GM21515 (cell line): Measurements from ENCODE around the gene RYR1.
"Not testable (repeated sequence)": the region's sequence is repeated elsewhere in the genome, so short reads cannot be mapped to it uniquely, and the experiment has no call there.

Experiments used
- ATAC-seq: cut with Tn5 transposase; IDR thresholded peaks from one replicate; pipeline ENCODE4 v1.9.1; 2021; ENCODE audit not compliant: unreplicated experiment

Gene RYR1

GRCh38 chr19:38455031-38455430 lies 21.5 kb downstream of the RYR1 start:
- ATAC-seq: no peak

DNA sequence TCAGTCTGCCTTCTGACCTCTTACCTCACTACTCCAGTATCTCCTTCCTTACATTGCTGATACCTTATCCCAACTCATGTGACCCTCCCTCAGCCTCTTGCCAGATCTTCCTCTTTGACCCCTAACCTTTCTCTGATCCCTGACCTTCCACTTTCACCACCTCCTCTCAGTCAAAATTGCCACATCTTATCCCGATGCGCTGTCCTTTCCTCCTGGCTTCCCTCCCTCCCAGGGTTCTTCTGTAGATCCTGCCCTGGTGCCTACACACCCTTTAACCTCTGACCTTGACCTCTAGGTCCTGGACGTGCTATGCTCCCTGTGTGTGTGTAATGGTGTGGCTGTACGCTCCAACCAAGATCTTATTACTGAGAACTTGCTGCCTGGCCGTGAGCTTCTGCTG lies 23.7 kb downstream of the RYR1 start:
- ATAC-seq: no peak

DNA sequence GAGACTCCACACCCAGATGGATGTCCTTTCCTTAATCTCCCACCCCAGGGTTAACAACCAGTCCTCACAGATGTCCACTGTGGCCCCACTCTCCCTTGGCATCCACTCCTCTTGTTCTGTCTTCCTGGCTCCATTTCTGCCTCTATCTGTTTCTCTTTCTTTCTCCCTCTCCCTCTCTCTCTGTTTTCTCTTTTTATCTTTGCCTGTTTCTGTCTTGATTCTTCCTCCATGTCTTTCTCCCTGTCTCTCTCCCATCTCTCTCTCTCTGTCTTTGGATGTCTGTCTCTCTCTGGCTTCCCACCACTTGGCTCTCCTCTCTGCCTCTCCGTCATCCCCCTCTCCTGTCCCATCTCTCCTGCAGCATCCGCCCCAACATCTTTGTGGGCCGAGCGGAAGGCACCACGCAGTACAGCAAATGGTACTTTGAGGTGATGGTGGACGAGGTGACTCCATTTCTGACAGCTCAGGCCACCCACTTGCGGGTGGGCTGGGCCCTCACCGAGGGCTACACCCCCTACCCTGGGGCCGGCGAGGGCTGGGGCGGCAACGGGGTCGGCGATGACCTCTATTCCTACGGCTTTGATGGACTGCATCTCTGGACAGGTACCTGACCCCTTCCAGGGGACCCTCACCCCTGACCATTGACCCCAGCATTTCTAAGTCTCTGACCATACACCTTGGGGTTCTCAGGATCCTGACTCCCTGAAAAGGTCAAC lies 24.4 kb downstream of the RYR1 start:
- no peak for ATAC-seq

DNA sequence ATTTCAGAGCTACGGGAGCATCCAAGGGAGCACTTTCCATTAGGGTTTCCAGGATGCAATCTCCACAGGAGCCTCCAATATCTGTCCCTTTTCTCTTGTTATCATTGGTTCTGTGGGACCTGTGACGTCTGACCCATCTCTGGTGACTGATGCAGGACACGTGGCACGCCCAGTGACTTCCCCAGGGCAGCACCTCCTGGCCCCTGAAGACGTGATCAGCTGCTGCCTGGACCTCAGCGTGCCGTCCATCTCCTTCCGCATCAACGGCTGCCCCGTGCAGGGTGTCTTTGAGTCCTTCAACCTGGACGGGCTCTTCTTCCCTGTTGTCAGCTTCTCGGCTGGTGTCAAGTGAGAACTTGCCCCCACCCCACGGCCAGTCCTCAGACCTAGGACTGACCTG lies 25.5 kb downstream of the RYR1 start:
- ATAC-seq: no peak

DNA sequence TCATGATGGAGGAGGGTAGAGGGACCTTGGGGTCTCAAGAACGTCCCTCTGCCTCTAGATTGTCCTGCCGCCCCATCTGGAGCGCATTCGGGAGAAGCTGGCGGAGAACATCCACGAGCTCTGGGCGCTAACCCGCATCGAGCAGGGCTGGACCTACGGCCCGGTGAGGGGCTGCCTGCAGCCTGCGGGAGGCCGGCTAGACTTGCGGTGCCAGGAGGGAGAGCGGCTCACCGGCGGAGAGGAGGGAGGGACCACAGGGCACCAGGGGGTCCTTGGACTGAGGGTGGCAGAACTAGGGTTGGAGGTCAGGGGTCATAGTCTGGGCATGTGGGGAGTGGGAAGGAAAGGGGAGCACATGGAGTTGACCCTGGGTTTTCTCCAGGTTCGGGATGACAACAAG lies 29.9 kb downstream of the RYR1 start:
- ATAC-seq: no peak

GRCh38 chr19:38464421-38465082 lies 31.1 kb downstream of the RYR1 start:
- no peak for ATAC-seq

DNA sequence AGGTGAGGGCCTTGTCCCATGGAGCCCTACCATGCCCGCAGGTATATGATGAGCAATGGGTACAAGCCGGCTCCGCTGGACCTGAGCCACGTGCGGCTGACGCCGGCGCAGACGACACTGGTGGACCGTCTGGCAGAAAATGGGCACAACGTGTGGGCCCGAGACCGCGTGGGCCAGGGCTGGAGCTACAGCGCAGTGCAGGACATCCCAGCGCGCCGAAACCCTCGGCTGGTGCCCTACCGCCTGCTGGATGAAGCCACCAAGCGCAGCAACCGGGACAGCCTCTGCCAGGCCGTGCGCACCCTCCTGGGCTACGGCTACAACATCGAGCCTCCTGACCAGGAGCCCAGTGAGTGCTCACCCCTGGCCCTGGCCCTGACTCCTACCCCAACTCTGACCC lies 32.6 kb downstream of the RYR1 start:
- no peak for ATAC-seq

DNA sequence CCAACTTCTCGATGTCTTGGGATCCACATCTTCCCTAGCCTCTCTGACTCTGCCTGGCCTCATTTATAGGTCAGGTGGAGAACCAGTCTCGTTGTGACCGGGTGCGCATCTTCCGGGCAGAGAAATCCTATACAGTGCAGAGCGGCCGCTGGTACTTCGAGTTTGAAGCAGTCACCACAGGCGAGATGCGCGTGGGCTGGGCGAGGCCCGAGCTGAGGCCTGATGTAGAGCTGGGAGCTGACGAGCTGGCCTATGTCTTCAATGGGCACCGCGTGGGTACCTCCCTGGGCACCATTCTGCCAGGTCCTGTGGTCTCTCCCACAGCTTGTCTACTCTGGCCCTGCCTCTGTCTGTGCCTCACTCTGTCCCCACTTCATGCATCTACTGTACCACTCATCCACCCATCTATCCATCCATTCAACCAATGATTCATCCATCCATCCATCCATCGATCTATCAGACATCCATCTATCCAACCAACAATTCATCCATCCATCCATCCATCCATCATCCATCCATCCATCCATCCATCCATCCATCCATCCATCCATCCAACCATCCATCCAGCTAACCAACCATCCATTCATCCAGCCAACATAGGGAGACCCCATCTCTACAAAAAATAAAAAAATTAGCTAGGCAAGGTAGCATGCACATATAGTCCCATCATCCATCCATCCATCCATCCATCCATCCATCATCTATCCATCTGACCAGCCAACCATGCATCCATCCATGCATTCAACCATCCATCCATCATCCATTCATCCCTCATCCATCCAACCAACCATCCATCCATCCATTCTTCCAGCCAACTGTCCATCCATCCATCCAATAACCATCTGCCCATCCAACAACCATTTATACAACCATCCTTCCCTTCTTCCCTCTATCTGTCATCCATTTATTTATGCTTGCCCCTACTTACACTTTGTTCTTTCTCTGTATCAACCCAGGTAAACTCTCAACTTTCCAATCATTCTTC lies 34.3 kb downstream of the RYR1 start:
- ATAC-seq: no peak

- no peak for ATAC-seq
Measured at GRCh38 chr19:38469151-38469550, 35.7 kb downstream of the RYR1 start.

DNA sequence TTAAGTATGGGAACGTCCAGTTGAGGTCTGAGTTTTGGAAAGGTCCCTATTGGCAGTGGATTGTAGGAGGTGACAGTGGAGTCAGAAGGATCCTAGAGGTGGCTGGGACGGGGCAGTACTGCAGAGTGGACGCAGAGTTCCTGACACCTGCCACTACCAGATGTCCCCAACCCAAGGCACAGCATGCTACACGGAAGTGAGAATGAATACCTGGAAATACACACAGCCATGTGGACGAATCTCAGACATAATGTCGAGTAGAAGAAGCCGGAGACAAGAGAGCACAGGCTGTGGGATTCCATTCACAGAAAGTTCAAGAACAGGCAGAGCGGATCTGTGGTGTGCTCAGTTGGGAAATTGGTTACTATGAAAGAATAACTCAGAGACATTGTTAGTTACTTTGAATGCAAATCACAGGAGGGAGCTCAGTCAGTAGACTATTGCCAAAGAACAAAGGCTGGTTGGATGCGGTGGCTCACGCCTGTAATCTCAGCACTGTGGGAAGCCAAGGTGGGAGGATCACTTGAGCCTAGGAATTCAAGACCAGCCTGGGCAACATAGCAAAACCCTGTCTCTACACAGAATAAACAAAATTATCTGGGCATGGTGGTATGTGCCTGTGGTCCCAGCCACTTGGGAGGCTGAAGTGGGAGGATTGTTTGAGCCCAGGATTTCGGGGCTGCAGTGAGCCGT lies 37.4 kb downstream of the RYR1 start:
- no peak for ATAC-seq

DNA sequence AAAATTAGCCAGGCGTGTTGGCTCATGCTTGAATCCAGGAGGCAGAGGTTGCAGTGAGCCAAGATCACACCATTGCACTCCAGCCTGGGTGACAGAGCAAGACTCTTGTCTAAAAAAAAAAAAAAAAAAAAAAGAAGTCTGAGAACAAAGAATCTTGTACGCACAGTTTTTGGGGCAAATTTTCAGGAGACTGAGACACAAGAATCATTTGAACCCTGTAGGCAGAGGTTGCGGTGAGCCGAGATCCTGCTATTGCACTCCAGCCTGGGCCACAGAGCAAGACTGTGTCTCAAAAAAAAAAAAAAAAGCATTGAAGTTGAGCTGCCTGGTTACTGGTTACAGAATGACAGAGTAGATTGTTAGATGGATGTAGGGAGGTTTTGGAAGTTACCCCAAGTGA lies 39.2 kb downstream of the RYR1 start:
- not testable (repeated sequence) for ATAC-seq

GRCh38 chr19:38473201-38473600 lies 39.7 kb downstream of the RYR1 start:
- no peak for ATAC-seq

DNA sequence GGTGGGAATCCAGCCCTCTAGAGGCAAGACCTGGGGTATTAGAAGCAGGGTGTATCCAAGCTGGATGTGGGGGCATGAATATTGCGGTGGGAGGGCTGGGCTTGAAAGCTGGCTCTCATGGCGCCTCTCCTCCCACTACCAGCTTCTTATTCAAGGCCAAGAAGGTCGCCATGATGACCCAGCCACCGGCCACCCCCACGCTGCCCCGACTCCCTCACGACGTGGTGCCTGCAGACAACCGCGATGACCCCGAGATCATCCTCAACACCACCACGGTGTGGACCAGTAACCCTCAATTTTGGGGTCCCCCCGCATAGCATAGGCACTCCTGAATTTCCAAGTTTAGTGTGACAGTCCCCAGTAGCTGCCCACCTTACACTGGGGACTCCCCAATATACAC lies 41.7 kb downstream of the RYR1 start:
- no peak for ATAC-seq

DNA sequence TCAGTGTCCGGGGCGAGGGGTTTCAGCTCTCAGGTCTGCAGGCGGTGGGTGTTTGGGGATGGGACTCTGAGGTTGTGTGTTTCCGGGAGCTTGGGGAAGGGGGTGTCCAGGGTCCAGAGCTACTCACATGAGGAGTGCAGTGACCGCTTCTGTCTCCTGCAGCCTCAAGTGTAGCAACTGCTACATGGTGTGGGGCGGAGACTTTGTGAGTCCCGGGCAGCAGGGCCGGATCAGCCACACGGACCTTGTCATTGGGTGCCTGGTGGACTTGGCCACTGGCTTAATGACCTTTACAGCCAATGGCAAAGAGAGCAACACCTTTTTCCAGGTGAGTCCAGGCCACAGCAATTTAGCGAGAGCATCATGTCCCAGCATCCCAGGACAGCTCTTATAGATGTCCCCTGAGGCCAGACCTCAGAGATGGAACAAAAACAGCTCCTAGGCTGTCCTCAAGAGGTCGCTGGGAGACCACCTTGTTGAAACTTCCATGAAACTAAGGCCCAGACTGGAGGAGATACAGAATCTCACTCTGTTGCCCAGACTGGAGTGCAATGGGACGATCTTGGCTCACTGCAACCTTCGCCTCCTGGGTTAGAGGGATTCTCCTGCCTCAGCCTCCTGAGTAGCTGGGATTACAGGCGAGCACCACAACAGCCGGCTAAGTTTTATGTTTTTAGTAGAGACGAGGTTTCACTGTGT lies 44.9 kb downstream of the RYR1 start:
- ATAC-seq: no peak

DNA sequence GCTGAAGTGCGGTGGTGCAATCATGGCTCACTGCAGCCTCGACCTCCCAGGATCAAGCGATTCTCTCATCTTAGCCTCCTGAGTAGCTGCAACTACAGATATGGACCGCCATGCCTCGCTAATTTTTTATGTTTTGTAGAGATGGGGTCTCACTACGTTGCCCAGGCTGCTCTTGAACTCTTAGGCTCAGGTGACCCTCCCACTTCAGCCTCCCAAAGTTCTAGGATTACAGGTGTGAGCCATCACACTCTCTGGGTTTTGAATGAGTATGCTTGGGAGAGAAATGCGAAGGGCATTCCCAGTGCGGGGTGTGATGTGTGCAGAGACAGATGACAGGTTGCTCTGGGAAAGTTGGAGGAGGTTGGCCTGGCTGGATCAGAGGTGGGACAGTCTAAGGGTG lies 49.0 kb downstream of the RYR1 start:
- no peak for ATAC-seq

DNA sequence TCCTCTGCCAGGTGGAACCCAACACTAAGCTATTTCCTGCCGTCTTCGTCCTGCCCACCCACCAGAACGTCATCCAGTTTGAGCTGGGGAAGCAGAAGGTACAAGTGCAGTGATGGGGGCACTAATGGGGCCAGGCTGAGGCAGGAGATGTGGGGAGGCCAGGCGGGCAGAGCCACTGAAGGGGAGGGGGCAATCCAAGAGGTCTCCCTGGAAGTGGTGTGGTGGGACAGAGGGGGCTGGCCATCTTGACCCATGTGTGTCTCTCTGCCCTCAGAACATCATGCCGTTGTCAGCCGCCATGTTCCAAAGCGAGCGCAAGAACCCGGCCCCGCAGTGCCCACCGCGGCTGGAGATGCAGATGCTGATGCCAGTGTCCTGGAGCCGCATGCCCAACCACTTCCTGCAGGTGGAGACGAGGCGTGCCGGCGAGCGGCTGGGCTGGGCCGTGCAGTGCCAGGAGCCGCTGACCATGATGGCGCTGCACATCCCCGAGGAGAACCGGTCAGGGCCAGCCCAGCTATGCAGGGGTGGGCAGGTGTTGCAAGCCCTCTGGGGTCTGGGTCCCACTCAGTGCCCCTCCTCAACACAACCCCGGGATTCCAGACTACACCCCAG lies 49.6 kb downstream of the RYR1 start:
- ATAC-seq: no peak

GRCh38 chr19:38484747-38485146 lies 51.3 kb downstream of the RYR1 start:
- no peak for ATAC-seq

- ATAC-seq: no peak
Measured at GRCh38 chr19:38485541-38486285, 52.2 kb downstream of the RYR1 start.

DNA sequence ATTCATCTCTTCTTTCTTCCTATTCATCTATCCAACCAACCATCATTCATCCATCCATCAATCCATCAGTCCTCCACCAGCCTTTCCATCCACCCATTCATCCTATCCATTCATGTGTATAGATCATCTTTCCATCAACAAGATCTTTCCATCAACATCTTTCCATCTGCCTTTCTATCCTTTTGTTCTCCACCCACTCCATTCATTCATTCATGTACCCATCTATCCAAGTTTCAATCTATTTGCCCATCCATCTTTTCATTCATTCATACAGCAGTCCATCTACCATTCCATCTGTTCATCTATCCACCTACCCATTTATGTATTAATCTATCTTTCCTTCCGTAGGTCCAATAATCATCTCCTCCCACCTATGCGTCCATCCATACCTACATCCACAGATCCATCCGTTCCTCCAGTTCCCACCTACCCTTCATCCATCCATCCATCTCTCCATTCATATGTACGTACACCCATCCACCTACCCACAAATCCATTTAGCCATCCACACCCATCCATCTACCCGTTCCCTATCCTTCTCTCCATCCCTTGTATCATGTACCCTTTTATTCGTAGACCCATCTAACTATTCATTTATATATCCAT lies 53.3 kb downstream of the RYR1 start:
- ATAC-seq: no peak
